HFFc6 (cell line): ENCODE measurements around the gene ACAT1. TPM values are rescaled to one million over a fixed set of nuclear protein-coding genes. Genes with fewer than 3 reads are reported as not detected.

Experiments
- DNase-seq: peaks from one replicate; pipeline ENCODE4 v3.0.0-alpha.2; 2018
- H3K27ac Mint-ChIP-seq: 2 replicates; pipeline ENCODE4 v1.8.0; 2020; ENCODE audit warnings: mild to moderate bottlenecking, mixed read lengths
- H3K27me3 Mint-ChIP-seq: 2 replicates; pipeline ENCODE4 v1.8.0; 2021; ENCODE audit warnings: mild to moderate bottlenecking, moderate library complexity, mixed read lengths; ENCODE audit not compliant: insufficient read depth
- H3K36me3 Mint-ChIP-seq: 2 replicates; pipeline ENCODE4 v1.8.0; 2021; ENCODE audit warnings: low read depth, mixed read lengths
- H3K4me1 Mint-ChIP-seq: 2 replicates; pipeline ENCODE4 v1.8.0; 2020; ENCODE audit warnings: low read depth, mixed read lengths
- H3K4me3 Mint-ChIP-seq: 2 replicates; pipeline ENCODE4 v1.8.0; 2020; ENCODE audit warnings: mild to moderate bottlenecking, moderate library complexity, mixed read lengths
- H3K9me3 Mint-ChIP-seq: 2 replicates; pipeline ENCODE4 v1.8.0; 2020; ENCODE audit warnings: mild to moderate bottlenecking, mixed read lengths
- CTCF ChIP-seq: fragments of 200-600 bp; sonication (generic); IDR thresholded peaks from 2 replicates; pipeline ENCODE4 v1.5.0; 2021; ENCODE audit warnings: antibody characterized with exemption, mild to moderate bottlenecking
- long read RNA-seq: library from polyadenylated mRNA; unstranded; transcript quantifications from one replicate; pipeline ENCODE4 v2.0.0, GENCODE V29; 2019
- total RNA-seq, 6 experiments: library from RNA; stranded (reverse); fragmentation: NEBNext Ultra II Directional; extraction: Animal tissue kit (Norgen Biotek cat#: 25700); gene quantifications; 2 replicates in 1 of 6; 3 replicates in 5 of 6; pipeline ENCODE4 v1.2.3, GENCODE V29; 2021

ACAT1 gene
- total RNA-seq: 10 to 100 TPM; 60.0 to 67.4 (median 64.4) TPM
- long read RNA-seq, transcript ACAT1-201 (12 exons, 1,761 nt): major isoform, 101 of 126 reads
- long read RNA-seq, partial matches to known transcripts: 16 of 126 reads
- long read RNA-seq, other reads (novel, unspliced or antisense): 9 of 126 reads

- peak; percentile 85 for DNase-seq
- Mint-ChIP-seq H3K4me3 (peak within 1 kb of the TSS; percentile 95), H3K27me3 (no peaks in the 10 kb centered on the region; the same call in 1 of the 2 replicates), H3K9me3 (no peaks in the 10 kb centered on the region), H3K27ac (peak within 1 kb of the TSS; percentile 85), H3K4me1 (peaks cover 45% of the 10 kb centered on the region), H3K36me3 (peaks cover 19% of the 10 kb centered on the region)
- TF ChIP-seq CTCF: peak; percentile 71
These were observed at the start of gene ACAT1 for GRCh38 chr11:108121274-108122155. ACAT1 (plus strand) TSS chr11:108121567; CDS start chr11:108121607, 40 bp downstream.

GRCh38 chr11:108084811-108085210 lies 36.6 kb upstream of the ACAT1 start:
- DNase-seq: no peak
- TF ChIP-seq CTCF: no peak
- Mint-ChIP-seq H3K27ac (no peak overlapping the region), H3K4me3 (no peak overlapping the region), H3K4me1 (no peaks in the 10 kb centered on the region), H3K9me3 (no peaks in the 10 kb centered on the region), H3K36me3 (peaks cover 41% of the 10 kb centered on the region), H3K27me3 (no peaks in the 10 kb centered on the region)

- H3K36me3 Mint-ChIP-seq: peaks cover 34% of the 10 kb centered on the region
- DNase-seq: no peak
- no peaks in the 10 kb centered on the region for H3K9me3 Mint-ChIP-seq
- TF ChIP-seq CTCF: no peak
- no peak overlapping the region for H3K4me3 Mint-ChIP-seq
- no peaks in the 10 kb centered on the region for H3K4me1 Mint-ChIP-seq
- no peak overlapping the region for H3K27ac Mint-ChIP-seq
- no peaks in the 10 kb centered on the region for H3K27me3 Mint-ChIP-seq
These were observed 35.7 kb upstream of the ACAT1 start for GRCh38 chr11:108085672-108086071.

GRCh38 chr11:108092134-108092533 lies 29.2 kb upstream of the ACAT1 start:
- Mint-ChIP-seq H3K4me1 (peaks cover 18% of the 10 kb centered on the region), H3K27me3 (no peaks in the 10 kb centered on the region), H3K36me3 (peaks cover 33% of the 10 kb centered on the region), H3K9me3 (no peaks in the 10 kb centered on the region), H3K27ac (no peak overlapping the region; the same call in 1 of the 2 replicates), H3K4me3 (no peak overlapping the region)
- DNase-seq: no peak
- no peak for TF ChIP-seq CTCF

GRCh38 chr11:108093128-108093904 lies 28.1 kb upstream of the ACAT1 start:
- DNase-seq: peak; percentile 17
- no peak for TF ChIP-seq CTCF
- Mint-ChIP-seq H3K9me3 (no peaks in the 10 kb centered on the region), H3K4me1 (peaks cover 18% of the 10 kb centered on the region), H3K4me3 (no peak overlapping the region), H3K27me3 (no peaks in the 10 kb centered on the region), H3K27ac (peak overlapping the region; percentile 14; the same call in 1 of the 2 replicates), H3K36me3 (peaks cover 38% of the 10 kb centered on the region)
